NCI-H187 (cell line): ENCODE results near the gene CDC42EP1.
"Not testable (repeated sequence)": the region's sequence is repeated elsewhere in the genome, so short reads cannot be mapped to it uniquely, and the experiment has no call there.

Experiments
- DNase-seq, 2 experiments: peaks; one replicate each; lab custom pipeline; 2025; lab: John Stamatoyannopoulos, UW

The CDC42EP1 gene

GRCh38 chr22:37559901-37560607 is at the start of gene CDC42EP1:
TSS of gene CDC42EP1 (plus strand) at chr22:37560480. CDS start at chr22:37566350, 5,870 bp downstream.
- DNase-seq: no peak

- no peak for DNase-seq
Observed at GRCh38 chr22:37511395-37512104, 48.7 kb upstream of the CDC42EP1 start.

GRCh38 chr22:37514526-37515051 is 45.7 kb upstream of the CDC42EP1 start:
- DNase-seq: no peak

- no peak for DNase-seq
Observed at GRCh38 chr22:37515901-37516300, 44.4 kb upstream of the CDC42EP1 start.

- no peak for DNase-seq
Observed at GRCh38 chr22:37516456-37516855, 43.8 kb upstream of the CDC42EP1 start.

DNA sequence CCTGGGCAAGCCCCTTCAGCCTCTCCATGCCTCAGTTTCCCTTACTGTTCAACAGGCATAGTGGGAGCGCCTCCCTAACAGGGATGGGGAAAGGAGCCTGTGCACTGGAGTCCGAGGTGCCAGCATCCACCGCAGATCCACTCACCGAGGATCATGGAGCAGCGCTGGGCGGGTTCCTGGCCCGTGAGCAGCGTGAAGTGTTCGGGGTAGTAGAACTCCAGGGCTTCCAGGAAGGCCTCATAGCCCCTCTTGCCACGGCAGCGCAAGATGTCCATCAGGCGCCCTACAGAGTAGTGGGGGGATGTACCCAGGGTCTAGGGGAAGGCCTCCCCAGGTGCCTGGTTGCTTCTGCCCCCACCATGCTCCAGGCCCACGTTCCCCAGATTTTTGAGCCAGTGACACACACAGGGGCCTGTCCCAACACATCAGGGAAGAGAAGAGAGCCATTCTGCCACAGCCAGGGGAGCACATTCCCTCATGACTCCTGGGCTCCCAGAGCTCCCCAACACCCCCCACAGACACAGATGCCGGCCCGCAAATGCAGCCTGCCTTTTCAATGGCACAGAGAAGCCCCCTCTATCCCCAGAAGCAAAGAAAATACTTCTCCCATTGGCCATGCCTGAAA is 42.3 kb upstream of the CDC42EP1 start:
- no peak for DNase-seq

DNA sequence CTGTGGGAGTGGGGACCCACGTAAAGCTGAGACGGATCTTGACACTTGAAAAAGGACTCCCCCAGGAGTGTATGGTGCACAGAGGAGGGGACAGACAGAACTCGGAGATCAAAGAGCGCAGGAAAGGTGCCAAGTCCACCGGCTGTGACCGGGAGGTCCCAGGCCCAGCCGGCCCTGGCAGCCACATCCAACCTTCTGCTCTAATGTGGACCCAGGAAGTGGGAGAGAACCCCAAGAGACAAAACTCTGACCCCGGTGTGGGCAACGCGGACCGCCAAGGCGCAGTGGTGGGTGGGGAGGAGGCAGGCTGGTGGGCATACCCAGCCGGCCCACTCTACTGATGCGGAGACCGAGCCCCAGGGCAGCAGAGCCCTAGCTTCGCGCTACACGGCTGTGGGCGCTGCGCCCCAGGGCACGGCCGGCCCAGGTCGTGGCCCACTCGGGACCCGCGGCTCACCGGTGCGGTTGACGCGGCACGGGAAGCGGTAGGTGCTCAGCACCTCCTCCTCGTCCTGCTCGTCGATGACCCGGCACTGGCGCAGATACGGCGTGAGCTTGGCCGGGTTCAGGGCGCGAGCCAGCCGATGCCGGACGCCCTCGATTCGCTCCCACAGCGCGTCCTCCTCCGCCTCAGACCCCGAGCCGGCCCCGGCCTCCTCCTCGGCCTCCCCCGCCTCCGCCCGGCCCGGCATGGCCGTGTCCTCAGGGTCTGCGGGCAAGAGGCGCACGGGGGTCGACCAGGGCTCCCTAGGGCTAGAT is 41.6 kb upstream of the CDC42EP1 start:
- no peak for DNase-seq

- no peak for DNase-seq
Observed at GRCh38 chr22:37519268-37520195, 40.7 kb upstream of the CDC42EP1 start, which contains the start of gene CARD10. TSS of gene CARD10 (minus strand) at chr22:37519415. CDS start at chr22:37519200, 215 bp downstream.

DNA sequence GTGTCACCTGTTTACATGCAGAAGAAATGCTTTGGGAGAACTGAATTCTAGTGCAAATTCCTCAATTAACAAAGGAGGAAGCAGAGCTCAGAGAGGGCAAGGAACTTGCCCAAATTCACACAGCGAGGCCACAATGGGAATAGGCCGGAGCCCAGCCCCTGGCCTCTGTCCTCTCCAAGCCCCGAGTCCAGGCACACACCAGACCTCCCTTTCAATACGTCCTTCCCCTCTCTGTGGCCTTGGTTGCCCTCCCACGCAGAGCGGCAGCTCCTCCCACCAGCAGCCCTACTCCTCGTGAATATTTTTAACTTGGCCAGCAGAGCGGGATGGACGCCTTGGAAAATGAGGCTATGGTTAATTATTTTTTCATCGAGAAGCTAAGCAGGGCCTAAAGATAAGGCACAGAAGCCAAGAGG is 39.5 kb upstream of the CDC42EP1 start:
- no peak for DNase-seq

- no peak for DNase-seq
Observed at GRCh38 chr22:37521236-37521739, 39.0 kb upstream of the CDC42EP1 start.

DNA sequence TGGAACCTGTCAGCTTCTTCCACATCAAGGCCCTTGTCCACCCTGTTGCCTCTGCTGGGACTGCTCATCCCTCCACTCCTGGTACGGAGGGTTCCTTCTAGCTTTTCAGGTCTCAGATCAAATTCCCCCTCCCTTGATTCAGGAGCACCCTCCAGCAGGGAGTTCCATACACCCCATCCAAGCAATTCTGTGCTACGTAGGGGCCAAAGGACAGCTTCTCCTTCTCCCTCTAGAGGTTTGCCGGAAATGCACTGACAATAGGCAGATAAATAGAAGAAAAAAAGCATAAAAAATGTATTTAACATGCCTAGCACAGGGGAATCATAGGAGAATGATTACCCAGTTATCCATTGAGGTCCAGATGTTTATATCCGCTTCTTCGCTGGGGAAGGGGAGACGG is 37.8 kb upstream of the CDC42EP1 start:
- no peak for DNase-seq

DNA sequence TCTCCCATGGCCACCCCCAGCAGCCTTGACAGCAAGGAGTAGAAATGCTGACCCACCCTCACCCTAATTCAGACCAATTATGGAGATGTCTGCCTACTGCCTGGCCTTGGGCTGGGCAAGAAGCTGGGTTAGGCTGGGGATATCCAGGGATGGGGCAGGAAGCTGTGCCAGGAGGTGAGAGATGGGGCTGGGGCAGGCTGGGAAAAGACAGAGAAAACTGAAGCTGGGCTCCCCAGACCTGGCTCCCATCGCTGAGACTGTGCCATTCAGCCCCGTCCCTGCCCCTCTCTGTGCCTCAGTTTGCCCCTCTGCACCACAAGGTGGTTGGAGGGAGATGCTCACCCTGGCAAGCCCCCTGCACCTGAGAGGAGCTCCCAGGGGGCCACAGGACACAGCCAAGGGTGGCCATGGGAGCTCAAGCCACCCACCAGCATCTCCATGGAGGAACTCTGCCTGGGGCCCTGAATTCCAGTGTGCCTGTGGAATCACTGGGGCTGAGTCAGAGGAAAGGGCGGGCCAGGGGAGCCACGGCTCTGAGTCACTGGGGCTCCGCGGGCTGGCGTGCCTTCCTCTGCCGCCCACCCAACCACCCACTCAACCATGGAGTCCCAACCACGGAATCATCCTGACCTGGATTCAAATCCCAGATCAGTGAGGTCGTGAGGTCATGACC is 35.1 kb upstream of the CDC42EP1 start:
- no peak for DNase-seq

DNA sequence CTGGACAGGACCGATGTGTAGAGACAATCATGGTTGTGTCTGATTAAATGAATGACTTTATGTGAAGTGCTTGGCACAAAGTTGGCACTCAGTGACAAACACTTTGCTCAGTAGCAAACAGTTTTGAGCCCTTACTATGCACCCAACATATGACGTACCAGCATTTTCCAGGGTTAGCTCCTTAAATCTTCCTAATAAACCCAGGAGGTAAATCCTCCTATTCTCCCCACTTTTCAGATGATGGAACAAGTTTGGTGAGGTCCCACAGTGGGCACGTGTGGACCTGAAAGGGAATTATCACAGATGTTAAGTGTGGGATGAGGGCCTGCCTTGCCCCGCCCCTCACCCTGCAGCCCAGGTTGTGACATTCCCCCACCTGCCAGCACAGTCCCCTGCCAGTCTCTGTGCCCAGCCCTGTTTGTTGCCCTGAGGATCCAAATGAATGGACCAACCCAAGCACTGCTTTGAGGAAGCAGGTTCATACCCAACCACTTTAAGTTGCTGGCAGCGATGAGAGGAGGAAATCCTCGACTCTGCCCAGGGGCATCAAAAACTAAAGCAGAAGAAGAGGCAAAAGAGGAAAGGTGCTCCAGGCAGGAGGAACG is 34.4 kb upstream of the CDC42EP1 start:
- DNase-seq: no peak

DNA sequence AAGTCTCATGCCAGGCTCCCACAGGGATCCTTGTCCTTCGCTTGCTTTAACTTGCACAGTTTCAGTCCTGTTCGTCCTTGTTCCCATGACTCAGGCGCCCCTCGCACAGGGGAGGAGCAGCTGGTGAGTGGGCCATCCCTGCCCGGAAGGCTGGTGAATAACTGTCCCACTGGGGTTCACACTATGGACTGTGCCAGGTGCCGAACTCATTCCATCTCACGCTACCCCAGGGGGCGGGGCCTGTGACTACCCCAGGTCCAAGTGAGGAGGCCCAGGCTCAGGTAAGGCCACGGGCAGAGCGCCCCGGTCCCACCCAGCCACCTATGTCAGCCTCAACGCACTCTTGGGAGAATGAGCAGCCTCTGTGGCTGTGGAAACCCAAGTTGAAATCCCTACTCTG is 33.9 kb upstream of the CDC42EP1 start:
- no peak for DNase-seq

DNA sequence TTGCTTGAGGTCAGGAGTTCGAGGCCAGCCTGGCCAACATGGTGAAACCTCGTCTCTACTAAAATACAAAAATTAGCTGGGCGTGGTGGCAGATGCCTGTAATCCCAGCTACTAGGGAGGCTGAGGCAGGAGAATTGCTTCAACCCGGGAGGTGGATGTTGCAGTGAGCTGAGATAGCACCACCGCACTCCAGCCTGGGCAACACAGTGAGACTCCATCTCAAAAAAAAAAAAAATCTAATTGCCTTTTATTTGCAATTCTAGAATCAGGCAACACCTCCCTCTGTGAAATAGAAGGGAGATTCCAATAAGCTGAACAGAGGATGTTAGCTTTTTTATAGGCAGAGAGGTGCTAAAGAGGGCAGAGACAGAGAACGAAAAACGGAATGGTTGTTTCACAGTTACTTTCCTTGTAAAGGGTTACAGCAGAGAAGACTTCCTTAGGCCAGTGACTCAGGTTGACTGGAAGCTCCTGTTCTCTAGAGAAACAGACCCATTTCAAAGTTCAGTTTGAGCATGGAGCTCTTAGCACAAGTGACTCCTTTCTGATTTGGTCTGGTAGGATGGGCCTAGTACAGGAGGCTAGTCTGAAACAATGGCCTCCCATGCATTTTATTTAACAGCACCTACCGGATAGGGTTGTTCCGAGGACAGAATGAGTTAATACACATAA is 33.1 kb upstream of the CDC42EP1 start:
- DNase-seq: not testable (repeated sequence)

DNA sequence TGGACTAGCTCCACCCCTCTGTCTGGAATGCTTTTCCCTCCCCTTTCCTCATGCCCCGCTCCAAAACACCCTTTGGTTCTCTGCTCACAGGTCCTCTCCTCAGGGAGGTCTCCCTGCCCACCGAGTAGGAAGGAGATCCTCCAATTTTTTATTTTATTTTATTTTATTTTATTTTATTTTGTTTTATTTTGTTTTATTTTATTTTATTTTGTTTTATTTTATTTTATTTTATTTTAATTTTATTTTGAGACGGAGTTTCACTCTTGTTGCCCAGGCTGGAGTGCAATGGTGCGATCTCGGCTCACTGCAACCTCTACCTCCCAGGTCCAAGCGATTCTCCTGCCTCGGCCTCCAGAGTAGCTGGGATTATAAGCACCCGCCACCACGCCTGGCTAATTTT is 32.3 kb upstream of the CDC42EP1 start:
- not testable (repeated sequence) for DNase-seq

DNA sequence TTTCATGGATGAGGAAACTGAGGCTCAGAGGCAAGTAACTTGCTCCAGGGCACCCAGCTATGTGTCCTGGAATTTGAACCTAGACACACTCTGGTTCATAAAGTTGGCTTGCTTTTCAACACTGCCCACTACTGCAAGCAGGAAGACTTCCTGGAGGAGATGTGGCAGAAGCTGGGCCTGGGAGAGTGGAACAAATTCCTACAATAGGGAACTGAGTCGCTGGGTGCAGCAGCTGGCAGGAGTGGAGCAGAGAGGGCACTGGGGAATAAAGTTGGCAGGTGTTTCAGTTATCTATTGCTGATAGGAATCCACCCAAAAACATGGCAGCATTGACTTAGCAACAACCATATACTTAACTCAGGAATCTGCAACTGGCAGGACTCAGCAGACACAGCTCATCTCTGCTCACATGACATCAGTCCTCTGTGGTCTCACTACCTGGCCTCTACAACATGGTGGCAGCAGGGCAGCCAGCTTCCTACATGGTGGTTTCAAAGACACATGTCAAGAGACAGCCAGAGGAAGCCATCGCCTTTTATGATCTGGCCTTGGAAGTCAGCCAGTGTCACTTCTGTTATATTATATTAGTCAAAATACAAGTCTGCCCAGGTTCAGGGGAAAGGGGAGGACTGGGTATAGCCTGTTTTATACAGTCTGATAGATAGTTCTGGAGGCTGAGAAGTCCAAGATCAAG is 30.5 kb upstream of the CDC42EP1 start:
- DNase-seq: no peak

DNA sequence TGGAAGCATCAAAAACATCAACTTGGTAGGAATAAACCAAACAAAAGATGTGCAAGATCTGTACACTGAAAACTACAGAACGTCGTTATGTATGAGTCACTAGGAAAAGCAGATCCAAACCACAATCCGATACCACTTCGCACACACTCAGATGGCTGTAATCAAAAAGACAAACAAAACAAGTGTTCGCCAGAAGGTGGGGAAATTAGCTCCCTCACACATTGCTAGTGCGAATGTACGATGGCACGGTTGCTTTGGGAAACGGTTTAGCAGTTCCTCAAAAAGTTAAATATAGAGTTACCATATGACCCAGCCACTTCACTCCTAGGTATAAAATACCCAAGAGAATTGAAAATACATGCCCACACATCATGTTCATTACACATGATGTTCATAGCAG is 26.3 kb upstream of the CDC42EP1 start:
- DNase-seq: no peak
